Activated CD4-positive, alpha-beta T cell treated with anti-CD3 and anti-CD28 coated beads for 36 hours (primary cell): ENCODE results near the gene GSTCD. TPM values are rescaled to one million over a fixed set of nuclear protein-coding genes. Genes with fewer than 3 reads are reported as not detected.
"Not testable (repeated sequence)": the region's sequence is repeated elsewhere in the genome, so short reads cannot be mapped to it uniquely, and the experiment has no call there.

Experiments
- ATAC-seq: fragments of 200-7000 bp; cut with Tn5 transposase; one replicate; pipeline ENCODE4 v1.10.0; 2021; ENCODE audit warnings: mild to moderate bottlenecking, moderate library complexity
- CTCF ChIA-PET: fragments of 350-600 bp; sonication (Branson Sonifier 250); formaldehyde crosslinking; loops from one replicate; lab custom pipeline; 2021; ENCODE audit warnings: antibody characterized with exemption; lab: Charles Lee
- POLR2A ChIA-PET: fragments of 350-600 bp; sonication (Branson Sonifier 250); formaldehyde crosslinking; loops from one replicate; lab custom pipeline; 2021; ENCODE audit warnings: antibody characterized with exemption, inconsistent platforms; lab: Charles Lee
- DNase-seq: peaks from one replicate; pipeline ENCODE4 v3.0.0-alpha.2; 2020
- H3K27ac Mint-ChIP-seq: one replicate; pipeline ENCODE4 v1.8.0; 2021; ENCODE audit warnings: mixed read lengths
- H3K27me3 Mint-ChIP-seq: one replicate; pipeline ENCODE4 v1.8.0; 2021; ENCODE audit warnings: mixed read lengths
- H3K36me3 Mint-ChIP-seq: one replicate; pipeline ENCODE4 v1.8.0; 2021; ENCODE audit warnings: low read depth, mixed read lengths
- H3K4me1 Mint-ChIP-seq: one replicate; pipeline ENCODE4 v1.8.0; 2021; ENCODE audit warnings: mixed read lengths
- H3K4me3 Mint-ChIP-seq: one replicate; pipeline ENCODE4 v1.8.0; 2021; ENCODE audit warnings: mild to moderate bottlenecking, moderate library complexity, mixed read lengths
- H3K9me3 Mint-ChIP-seq: one replicate; pipeline ENCODE4 v1.8.0; 2021; ENCODE audit warnings: low read depth, mixed read lengths
- intact Hi-C, 2 experiments: fragments of 100-400 bp; cut with DNase I in 1 of 2; cut with micrococcal nuclease in 1 of 2; formaldehyde crosslinking; loops; one replicate each; pipeline versions ENCODE4 v1.14.2 to v1.15.1; 2022 to 2024; cut with DNase I, micrococcal nuclease
- total RNA-seq, 2 experiments: library from RNA; stranded (reverse); gene quantifications; one replicate each; pipeline ENCODE4 v1.2.3, GENCODE V29; 2021

Gene GSTCD
- total RNA-seq, 2 experiments from 2014 or later: 16.1 to 16.3 TPM

DNA sequence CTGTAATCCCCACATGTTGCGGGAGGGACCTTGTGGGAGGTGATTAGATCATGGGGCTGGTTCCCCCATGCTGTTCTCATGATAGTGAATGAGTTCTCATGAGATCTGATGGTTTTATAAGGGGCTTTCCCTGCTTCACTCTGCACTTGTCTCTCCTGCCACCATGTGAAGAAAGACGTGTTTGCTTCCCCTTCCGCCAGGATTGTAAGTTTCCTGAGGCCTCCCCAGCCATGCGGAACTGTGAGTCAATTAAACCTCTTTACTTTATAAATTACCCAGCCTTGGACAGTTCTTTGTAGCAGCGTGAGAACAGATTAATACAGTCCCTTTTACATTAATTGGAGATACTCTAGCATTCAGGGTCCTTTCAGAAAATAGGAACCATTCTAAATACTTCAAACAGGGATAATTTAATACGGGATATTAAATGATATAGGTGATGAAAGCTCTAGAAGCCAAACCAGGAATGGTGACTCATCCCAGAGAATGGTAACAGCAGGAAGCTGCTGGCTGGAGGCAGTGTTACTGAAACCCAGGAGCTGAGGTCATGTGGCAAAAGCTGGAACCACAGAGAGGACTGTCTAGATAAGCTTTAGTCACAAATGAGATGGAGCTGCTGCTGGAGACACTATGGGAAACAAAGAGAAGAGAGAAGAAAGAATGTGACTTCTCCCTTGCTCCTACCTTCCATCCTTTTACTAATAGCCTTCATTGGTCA lies 57.3 kb downstream of the GSTCD start:
- intact Hi-C loops: no loop called here
- peaks cover 14% of the 10 kb centered on the region for H3K36me3 Mint-ChIP-seq
- DNase-seq: no peak

DNA sequence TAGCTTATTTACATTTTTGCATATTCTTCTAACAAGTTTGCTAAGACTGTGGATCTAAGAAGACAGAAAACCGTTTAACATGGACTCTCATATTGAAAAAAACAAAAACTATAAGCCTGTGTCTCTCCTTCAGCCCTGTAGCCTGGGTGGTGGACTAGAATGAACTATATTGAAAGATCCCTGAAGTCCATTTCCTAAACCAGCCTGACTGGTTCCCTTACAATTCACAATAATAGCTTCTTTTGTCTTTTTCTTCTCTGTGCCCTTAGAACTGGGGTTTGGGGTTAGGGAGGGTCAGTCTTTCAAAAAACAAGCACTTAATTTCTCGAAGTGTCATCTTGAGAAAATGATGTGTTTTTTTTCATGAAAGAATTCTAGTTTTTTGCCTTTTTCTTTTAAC lies 59.0 kb downstream of the GSTCD start:
- Mint-ChIP-seq H3K27me3 (no peaks in the 10 kb centered on the region), H3K9me3 (peaks cover 5% of the 10 kb centered on the region), H3K4me3 (no peak overlapping the region), H3K27ac (no peak overlapping the region), H3K36me3 (peaks cover 22% of the 10 kb centered on the region), H3K4me1 (peaks cover 2% of the 10 kb centered on the region)
- DNase-seq: no peak
- no peak for ATAC-seq
- POLR2A ChIA-PET: no interaction called here
- intact Hi-C loops: no loop called here
- CTCF ChIA-PET: no interaction called here

More for the DNA sequence above, 57.3 kb downstream of the GSTCD start:
- no peak overlapping the region for H3K4me3 Mint-ChIP-seq
- no peak for ATAC-seq
- ChIA-PET CTCF (no interaction called here), POLR2A (no interaction called here)
- peaks cover 3% of the 10 kb centered on the region for H3K9me3 Mint-ChIP-seq
- peaks cover 2% of the 10 kb centered on the region for H3K4me1 Mint-ChIP-seq
- no peak overlapping the region for H3K27ac Mint-ChIP-seq
- H3K27me3 Mint-ChIP-seq: no peaks in the 10 kb centered on the region

DNA sequence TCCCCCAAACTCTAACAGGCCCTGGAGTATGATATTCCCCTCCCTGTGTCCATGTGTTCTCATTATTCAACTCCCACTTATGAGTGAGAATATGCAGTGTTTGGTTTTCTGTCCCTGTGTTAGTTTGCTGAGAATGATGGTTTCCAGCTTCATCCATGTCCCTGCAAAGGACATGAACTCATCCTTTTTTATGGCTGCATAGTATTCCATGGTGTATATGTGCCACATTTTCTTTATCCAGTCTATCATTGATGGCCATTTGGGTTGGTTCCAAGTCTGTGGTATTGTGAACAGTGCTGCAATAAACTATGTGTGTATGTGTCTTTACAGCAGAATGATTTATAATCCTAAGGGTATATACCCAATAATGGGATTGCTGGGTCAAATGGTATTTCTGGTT lies 61.9 kb downstream of the GSTCD start:
- intact Hi-C loops: not testable (repeated sequence)

DNA sequence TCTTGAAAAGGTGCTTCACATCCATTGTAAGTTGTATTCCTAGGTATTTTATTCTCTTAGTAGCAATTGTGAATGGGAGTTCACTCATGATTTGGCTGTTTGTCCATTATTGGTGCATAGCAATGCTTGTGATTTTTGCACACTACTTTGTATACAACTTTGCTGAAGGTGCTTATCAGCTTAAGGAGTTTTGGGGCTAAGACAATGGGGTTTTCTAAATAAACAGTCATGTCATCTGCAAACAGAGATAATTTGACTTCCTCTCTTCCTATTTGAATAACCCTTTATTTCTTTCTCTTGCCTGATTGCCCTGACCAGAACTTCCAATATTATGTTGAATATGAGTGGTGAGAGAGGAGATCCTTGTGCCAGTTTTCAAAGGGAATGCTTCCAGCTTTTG lies 63.5 kb downstream of the GSTCD start:
- H3K4me1 Mint-ChIP-seq, CTCF ChIA-PET, H3K27me3 Mint-ChIP-seq, DNase-seq, POLR2A ChIA-PET, ATAC-seq, H3K27ac Mint-ChIP-seq, H3K4me3 Mint-ChIP-seq, intact Hi-C loops: not testable (repeated sequence)
- Mint-ChIP-seq H3K36me3 (peaks cover 26% of the 10 kb centered on the region), H3K9me3 (peaks cover 10% of the 10 kb centered on the region)

More for the DNA sequence above, 61.9 kb downstream of the GSTCD start:
- H3K4me3 Mint-ChIP-seq, H3K27me3 Mint-ChIP-seq, POLR2A ChIA-PET, CTCF ChIA-PET, H3K4me1 Mint-ChIP-seq, H3K27ac Mint-ChIP-seq, DNase-seq, ATAC-seq: not testable (repeated sequence)
- Mint-ChIP-seq H3K36me3 (peaks cover 29% of the 10 kb centered on the region), H3K9me3 (peaks cover 10% of the 10 kb centered on the region)

DNA sequence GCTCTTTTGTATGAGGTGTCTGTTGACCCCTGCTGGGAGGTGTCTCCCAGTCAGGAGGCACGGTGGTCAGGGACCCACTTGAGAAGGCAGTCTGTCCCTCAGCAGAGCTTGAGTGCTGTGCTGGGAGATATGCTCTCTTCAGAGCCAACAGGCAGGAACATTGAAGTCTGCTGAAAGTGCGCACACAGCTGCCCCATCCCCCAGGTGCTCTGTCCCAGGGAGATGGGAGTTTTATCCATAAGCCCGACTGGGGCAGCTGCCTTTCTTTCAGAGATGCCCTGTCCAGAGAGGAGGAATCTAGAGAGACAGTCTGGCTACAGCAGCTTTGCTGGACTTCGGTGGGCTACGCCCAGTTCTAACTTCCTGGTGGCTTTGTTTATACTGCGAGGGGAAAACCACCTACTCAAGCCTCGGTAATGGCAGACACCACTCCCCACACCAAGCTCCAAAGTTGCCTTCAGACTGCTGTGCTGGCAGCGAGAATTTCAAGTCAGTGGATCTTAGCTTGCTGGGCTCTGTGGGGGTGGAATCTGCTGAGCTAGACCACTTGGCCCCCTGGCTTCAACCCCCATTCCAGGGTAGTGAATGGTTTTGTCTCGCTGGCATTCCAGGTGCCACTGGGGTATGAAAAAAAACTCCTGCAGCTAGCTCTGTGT lies 67.3 kb downstream of the GSTCD start:
- intact Hi-C loops, H3K4me1 Mint-ChIP-seq, POLR2A ChIA-PET, H3K9me3 Mint-ChIP-seq, H3K4me3 Mint-ChIP-seq, H3K27ac Mint-ChIP-seq, ATAC-seq, DNase-seq, H3K27me3 Mint-ChIP-seq: not testable (repeated sequence)
- peaks cover 19% of the 10 kb centered on the region for H3K36me3 Mint-ChIP-seq
- CTCF ChIA-PET: interaction anchor here (0.5 kb wide), 1 partner anchor 22 kb away, joined by 5 read pairs; no protein-coding TSS in a partner anchor

DNA sequence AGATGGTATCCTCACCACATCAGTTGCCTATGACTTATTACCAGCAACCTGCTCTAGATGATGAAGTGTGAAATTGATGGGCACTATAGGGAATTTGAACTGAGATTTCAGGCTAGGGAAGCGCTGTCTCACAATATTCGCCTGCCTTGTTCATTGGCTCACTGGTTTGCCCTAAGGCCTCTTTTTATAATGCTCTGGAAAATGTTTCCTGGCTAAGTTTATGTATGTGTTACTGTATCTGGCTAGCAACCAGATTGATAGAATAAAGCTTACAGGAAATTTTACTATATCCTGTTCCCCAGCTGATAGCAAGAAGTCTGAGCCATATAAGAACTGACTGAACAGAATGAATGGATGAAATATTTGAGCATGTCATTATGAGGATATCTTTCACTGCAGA lies 71.6 kb downstream of the GSTCD start:
- H3K9me3 Mint-ChIP-seq: no peaks in the 10 kb centered on the region
- no peaks in the 10 kb centered on the region for H3K27me3 Mint-ChIP-seq
- ChIA-PET POLR2A (no interaction called here), CTCF (no interaction called here)
- ATAC-seq (no peak), DNase-seq (no peak)
- H3K27ac Mint-ChIP-seq: no peak overlapping the region
- peaks cover 7% of the 10 kb centered on the region for H3K36me3 Mint-ChIP-seq
- intact Hi-C loops: no loop called here
- H3K4me1 Mint-ChIP-seq: no peaks in the 10 kb centered on the region
- H3K4me3 Mint-ChIP-seq: no peak overlapping the region

DNA sequence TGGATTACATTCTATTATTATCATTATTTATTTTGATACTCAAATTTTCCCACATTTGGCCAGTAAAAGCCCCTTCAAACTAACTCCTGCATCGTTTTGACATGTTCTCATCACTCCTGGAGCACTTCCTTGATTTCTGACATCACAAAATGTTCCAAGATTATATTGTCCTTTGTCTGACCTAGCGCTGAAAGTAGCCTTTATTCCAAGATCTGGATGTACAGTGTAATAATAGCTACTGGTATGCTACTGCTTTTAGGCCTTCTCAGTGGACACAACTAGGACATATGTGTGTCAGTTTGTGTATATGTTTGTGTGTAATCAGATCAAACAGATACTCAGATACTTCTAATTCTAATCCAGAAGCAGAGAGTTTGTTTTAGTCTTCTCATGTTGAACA lies 76.2 kb downstream of the GSTCD start:
- intact Hi-C loops: loop anchor here (1.0 kb wide), 1 partner anchor 12 kb away; no protein-coding TSS in a partner anchor
- H3K4me1 Mint-ChIP-seq: no peaks in the 10 kb centered on the region
- ATAC-seq (no peak), DNase-seq (no peak)
- no peaks in the 10 kb centered on the region for H3K27me3 Mint-ChIP-seq
- no peak overlapping the region for H3K27ac Mint-ChIP-seq
- H3K36me3 Mint-ChIP-seq: peaks cover 4% of the 10 kb centered on the region
- no peak overlapping the region for H3K4me3 Mint-ChIP-seq
- ChIA-PET POLR2A (no interaction called here), CTCF (no interaction called here)
- no peaks in the 10 kb centered on the region for H3K9me3 Mint-ChIP-seq

DNA sequence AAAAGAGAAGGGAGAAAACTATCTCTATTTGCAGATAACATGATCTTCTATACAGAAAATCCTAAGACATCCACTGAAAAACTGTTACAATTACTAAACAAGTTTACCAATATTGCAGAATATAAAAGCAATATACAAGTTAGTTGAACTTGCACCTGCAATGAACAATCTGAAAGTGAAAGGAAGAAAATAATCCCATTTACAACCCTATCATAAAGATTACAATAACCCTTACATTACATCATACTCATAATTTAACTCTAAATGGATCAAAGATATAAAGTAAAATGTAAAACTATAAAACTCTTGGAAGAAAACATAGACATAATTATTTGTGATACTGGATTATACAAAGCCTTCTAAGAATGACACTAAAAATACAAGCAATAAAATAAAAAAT lies 77.2 kb downstream of the GSTCD start:
- H3K4me1 Mint-ChIP-seq: no peaks in the 10 kb centered on the region
- ATAC-seq: no peak
- ChIA-PET CTCF (no interaction called here), POLR2A (no interaction called here)
- no peaks in the 10 kb centered on the region for H3K9me3 Mint-ChIP-seq
- intact Hi-C loops: loop anchor here (1.0 kb wide), 1 partner anchor 11 kb away; no protein-coding TSS in a partner anchor
- no peaks in the 10 kb centered on the region for H3K27me3 Mint-ChIP-seq
- H3K4me3 Mint-ChIP-seq: no peak overlapping the region
- H3K27ac Mint-ChIP-seq: no peak overlapping the region
- peaks cover 4% of the 10 kb centered on the region for H3K36me3 Mint-ChIP-seq
- DNase-seq: no peak

DNA sequence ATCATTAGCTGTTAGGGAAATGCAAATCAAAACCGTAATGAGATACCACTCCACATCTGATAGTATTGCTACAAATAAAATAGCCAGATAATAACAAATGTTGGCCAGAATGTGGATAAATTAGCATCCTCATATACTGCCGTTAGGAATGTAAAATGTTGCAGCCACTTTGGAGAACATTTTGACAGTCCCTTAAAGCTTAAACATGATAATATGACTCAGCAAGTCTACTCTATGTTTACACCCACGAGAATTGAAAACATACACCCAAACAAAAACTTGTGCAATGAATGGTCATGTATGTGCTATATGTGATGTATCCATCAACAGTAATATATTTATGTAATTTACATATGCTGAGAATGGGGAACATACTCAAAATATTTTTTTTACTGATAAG lies 78.2 kb downstream of the GSTCD start:
- H3K4me1 Mint-ChIP-seq: no peaks in the 10 kb centered on the region
- intact Hi-C loops: no loop called here
- ATAC-seq: no peak
- no peaks in the 10 kb centered on the region for H3K27me3 Mint-ChIP-seq
- H3K4me3 Mint-ChIP-seq: no peak overlapping the region
- DNase-seq: no peak
- ChIA-PET POLR2A (no interaction called here), CTCF (no interaction called here)
- peaks cover 4% of the 10 kb centered on the region for H3K36me3 Mint-ChIP-seq
- no peaks in the 10 kb centered on the region for H3K9me3 Mint-ChIP-seq
- H3K27ac Mint-ChIP-seq: no peak overlapping the region

DNA sequence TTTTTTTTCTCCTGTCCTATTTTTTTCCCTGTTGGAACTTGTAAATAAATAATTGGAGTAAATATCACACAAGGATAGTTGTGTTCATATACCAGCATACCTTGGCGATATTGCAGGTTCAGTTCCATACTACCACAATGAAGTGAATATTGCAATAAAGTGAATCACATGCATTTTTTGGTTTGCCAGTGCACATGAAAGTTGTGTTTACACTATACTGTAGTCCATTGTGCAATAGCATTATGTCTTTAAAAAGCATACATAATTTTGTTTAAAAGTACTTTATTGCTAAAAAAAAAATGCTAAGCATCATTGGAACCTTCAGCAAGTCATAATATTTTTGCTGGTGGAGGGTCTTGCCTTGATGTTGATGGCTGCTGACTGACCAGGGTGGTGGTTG lies 88.6 kb downstream of the GSTCD start:
- no peak for ATAC-seq
- no peaks in the 10 kb centered on the region for H3K27me3 Mint-ChIP-seq

DNA sequence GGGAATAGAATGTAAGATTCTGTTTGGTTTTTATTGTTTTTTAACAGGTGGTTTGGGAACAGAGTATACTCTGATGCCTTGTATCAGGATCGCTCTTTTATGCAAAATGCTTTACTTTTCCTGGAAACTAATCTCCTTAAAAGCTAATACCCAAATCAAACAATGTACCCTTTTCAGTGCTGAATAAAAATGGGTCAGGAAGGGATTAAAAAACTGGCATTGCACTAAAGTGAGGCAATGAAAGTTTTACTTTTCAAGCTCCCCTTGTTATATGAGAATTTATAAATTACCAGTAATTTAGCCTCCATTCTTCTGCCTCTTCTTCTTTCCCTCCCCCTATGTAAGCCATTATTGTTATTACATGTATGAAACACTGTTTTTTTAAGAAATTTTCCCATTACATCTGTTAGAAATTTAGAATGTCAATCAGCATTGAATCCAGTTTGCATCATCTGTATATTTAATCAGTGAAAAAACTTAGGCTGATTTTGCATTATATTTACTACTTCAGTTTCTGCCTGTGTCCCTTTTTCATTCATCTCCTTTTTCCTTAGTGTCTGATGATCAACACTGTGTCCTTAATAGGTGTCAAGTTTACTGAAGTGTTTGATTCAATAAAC lies 97.0 kb downstream of the GSTCD start:
- H3K4me1 Mint-ChIP-seq: no peaks in the 10 kb centered on the region
- CTCF ChIA-PET: no interaction called here
- H3K27me3 Mint-ChIP-seq: no peaks in the 10 kb centered on the region
- intact Hi-C loops: no loop called here
- no peak overlapping the region for H3K27ac Mint-ChIP-seq
- no peak overlapping the region for H3K4me3 Mint-ChIP-seq
- no peak for DNase-seq
- no peak for ATAC-seq
- POLR2A ChIA-PET: no interaction called here
- H3K9me3 Mint-ChIP-seq: no peaks in the 10 kb centered on the region
- no peaks in the 10 kb centered on the region for H3K36me3 Mint-ChIP-seq

More for the DNA sequence above, 88.6 kb downstream of the GSTCD start:
- Mint-ChIP-seq H3K4me1 (no peaks in the 10 kb centered on the region), H3K27ac (no peak overlapping the region), H3K9me3 (no peaks in the 10 kb centered on the region), H3K4me3 (no peak overlapping the region), H3K36me3 (peaks cover 9% of the 10 kb centered on the region)
- CTCF ChIA-PET: no interaction called here
- POLR2A ChIA-PET: no interaction called here
- intact Hi-C loops: no loop called here
- DNase-seq: no peak

DNA sequence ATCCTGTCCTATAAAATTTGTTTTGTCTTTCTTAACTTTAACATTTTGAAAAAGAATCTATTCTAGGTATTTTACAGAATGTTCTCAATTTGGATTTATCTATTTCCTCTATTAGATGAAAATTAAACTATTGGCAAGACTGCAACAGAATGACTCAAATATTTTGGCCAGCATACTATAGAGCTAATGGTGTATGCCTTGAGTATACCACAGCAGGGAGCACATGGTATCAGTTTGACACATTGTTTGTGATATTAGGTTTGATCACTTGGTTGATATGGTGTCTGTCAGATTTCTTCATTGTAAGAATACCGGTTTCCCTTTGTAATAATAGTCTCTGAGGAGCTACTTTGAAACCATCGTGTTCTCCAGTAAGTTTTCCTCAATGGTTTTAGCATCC lies 98.9 kb downstream of the GSTCD start:
- CTCF ChIA-PET: no interaction called here
- ATAC-seq: no peak
- DNase-seq: no peak

More for the DNA sequence above, 98.9 kb downstream of the GSTCD start:
- no peaks in the 10 kb centered on the region for H3K27me3 Mint-ChIP-seq
- H3K4me1 Mint-ChIP-seq: no peaks in the 10 kb centered on the region
- intact Hi-C loops: no loop called here
- POLR2A ChIA-PET: interaction anchor here (0.6 kb wide), 1 partner anchor 735 kb away, joined by 3 read pairs; no protein-coding TSS in a partner anchor
- no peaks in the 10 kb centered on the region for H3K9me3 Mint-ChIP-seq
- no peak overlapping the region for H3K4me3 Mint-ChIP-seq
- H3K36me3 Mint-ChIP-seq: no peaks in the 10 kb centered on the region
- no peak overlapping the region for H3K27ac Mint-ChIP-seq
